ENCODE results near the gene NPL. TPM values are rescaled to one million over a fixed set of nuclear protein-coding genes. Genes with fewer than 3 reads are reported as not detected.

Gene NPL
- total and polyA plus RNA-seq, 2 donors (not counting 3 experiments of a cell fraction or from before 2014, with no cell fraction given) = 0.14 to 0.75 TPM

DNA sequence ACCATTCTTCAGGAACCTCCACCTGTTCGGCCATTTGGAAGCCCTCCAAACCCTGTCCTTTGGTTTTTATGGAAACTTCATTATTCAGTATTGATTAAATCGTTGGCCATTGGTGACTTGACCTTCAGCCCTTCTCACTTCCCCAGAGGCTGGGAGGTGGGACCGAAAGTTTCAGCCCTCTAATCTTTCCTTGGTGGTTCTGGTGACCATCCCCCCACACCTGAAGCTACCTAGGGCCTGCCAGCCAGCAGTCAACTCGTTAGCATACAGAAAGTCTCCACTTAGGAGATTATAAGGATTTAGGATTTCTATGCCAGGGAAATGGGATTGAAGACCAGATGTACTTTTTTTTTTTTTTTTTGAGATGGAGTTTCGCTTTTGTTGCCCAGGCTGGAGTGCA lies 56.3 kb downstream of the NPL start:
- DNase-seq (ENCODE audit: low read depth, low spot score) = no peak
- peaks cover 99% of the 10 kb centered on the region for H3K79me2 ChIP-seq (ENCODE audit: control insufficient read depth, insufficient read depth, low read length)
- no peak overlapping the region for H3K4me3 ChIP-seq (replicated peaks in 1 of 3; ENCODE audit: insufficient read depth in 1 of 3, low read depth in 1 of 3, low read length in 3 of 3)
- H2AFZ ChIP-seq (ENCODE audit: low read depth, low read length) = no peak overlapping the region
- intact Hi-C loops (cut with micrococcal nuclease) (no loop called here), dilution Hi-C loops (cut with MboI; ENCODE audit: extremely low pct_ligation_motif_present, low sequenced_read_pairs) (no loop called here)
- no peaks in the 10 kb centered on the region for H3K9me1 ChIP-seq (replicated peaks; ENCODE audit: control insufficient read depth, extremely low read depth, insufficient read depth, low read length)
- peaks cover 15% of the 10 kb centered on the region for H3K4me1 ChIP-seq (ENCODE audit: control insufficient read depth, extremely low read depth, insufficient read depth, low read length)
- FAIRE-seq = no peak
- H3K27me3 ChIP-seq (ENCODE audit: control insufficient read depth in 2 of 2, insufficient read depth in 2 of 2, low read length in 2 of 2) = no peaks in the 10 kb centered on the region
- no peaks in the 10 kb centered on the region for H3K9me3 ChIP-seq (replicated peaks; ENCODE audit: control insufficient read depth, insufficient read depth, low read length)
- no TSS peak for BruUV-seq (replicated peaks)
- H4K20me1 ChIP-seq (replicated peaks; ENCODE audit: control insufficient read depth, extremely low read depth, insufficient read depth, low read length) = peaks cover 27% of the 10 kb centered on the region
- TF ChIP-seq, protein P1, sequence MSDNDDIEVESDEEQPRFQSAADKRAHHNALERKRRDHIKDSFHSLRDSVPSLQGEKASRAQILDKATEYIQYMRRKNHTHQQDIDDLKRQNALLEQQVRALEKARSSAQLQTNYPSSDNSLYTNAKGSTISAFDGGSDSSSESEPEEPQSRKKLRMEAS (IDR thresholded peaks at IDR 0.05; ENCODE audit: insufficient read depth, insufficient read length) = no peak
- TF ChIP-seq, protein P2, sequence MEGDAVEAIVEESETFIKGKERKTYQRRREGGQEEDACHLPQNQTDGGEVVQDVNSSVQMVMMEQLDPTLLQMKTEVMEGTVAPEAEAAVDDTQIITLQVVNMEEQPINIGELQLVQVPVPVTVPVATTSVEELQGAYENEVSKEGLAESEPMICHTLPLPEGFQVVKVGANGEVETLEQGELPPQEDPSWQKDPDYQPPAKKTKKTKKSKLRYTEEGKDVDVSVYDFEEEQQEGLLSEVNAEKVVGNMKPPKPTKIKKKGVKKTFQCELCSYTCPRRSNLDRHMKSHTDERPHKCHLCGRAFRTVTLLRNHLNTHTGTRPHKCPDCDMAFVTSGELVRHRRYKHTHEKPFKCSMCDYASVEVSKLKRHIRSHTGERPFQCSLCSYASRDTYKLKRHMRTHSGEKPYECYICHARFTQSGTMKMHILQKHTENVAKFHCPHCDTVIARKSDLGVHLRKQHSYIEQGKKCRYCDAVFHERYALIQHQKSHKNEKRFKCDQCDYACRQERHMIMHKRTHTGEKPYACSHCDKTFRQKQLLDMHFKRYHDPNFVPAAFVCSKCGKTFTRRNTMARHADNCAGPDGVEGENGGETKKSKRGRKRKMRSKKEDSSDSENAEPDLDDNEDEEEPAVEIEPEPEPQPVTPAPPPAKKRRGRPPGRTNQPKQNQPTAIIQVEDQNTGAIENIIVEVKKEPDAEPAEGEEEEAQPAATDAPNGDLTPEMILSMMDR (IDR thresholded peaks at IDR 0.05; ENCODE audit: extremely low read depth in 1 of 2, insufficient read depth in 1 of 2, low read depth in 1 of 2, low read length in 2 of 2) = no peak
- TF ChIP-seq FOS (IDR thresholded peaks at IDR 0.05; ENCODE audit: borderline replicate concordance, insufficient read depth, low read length) (no peak), GATA2 (IDR thresholded peaks at IDR 0.05; ENCODE audit: insufficient read depth, insufficient read length, low read depth, low read length) (no peak), POLR2A (IDR thresholded peaks at IDR 0.05; ENCODE audit: low read depth, low read length) (no peak), JUN (IDR thresholded peaks at IDR 0.05; ENCODE audit: borderline replicate concordance, insufficient read depth, insufficient read length, low read depth) (no peak), EZH2 (IDR thresholded peaks at IDR 0.05; ENCODE audit: borderline replicate concordance, low read depth, low read length, severe bottlenecking) (no peak)
- ChIA-PET POLR2A (no interaction called here), CTCF (no interaction called here)
- H3K9ac ChIP-seq (replicated peaks; ENCODE audit: extremely low read depth, insufficient read depth, low read length) = no peak overlapping the region
- no peak overlapping the region for H3K4me2 ChIP-seq (ENCODE audit: insufficient read depth, low read length)
- H3K27ac ChIP-seq (ENCODE audit: insufficient read depth, low read depth, low read length) = no peak overlapping the region
- peaks cover 17 to 22% of the 10 kb centered on the region in 2 experiments for H3K36me3 ChIP-seq (ENCODE audit: control insufficient read depth in 2 of 2, extremely low read depth in 1 of 2, insufficient read depth in 2 of 2, low read length in 2 of 2)
